Endothelial cell of umbilical vein (primary cell): ENCODE measurements around the gene SLC24A3. TPM values are rescaled to one million over a fixed set of nuclear protein-coding genes. Genes with fewer than 3 reads are reported as not detected.

Experiments
- BruUV-seq: library from RNA; stranded (reverse); fragments of 400-500 nt; replicated peaks from 2 replicates; lab custom pipeline; 2021; lab: Mats Ljungman, UMichigan
- CTCF ChIA-PET: fragments of 300-600, 350-600 bp; sonication (Branson Sonifier 250); formaldehyde crosslinking; loops from one replicate; lab custom pipeline; 2021; ENCODE audit warnings: antibody characterized with exemption, inconsistent platforms; lab: Charles Lee
- POLR2A ChIA-PET: fragments of 300-600, 350-600 bp; sonication (Branson Sonifier 250); formaldehyde crosslinking; loops from one replicate; lab custom pipeline; 2021; ENCODE audit warnings: antibody characterized with exemption, inconsistent platforms; lab: Charles Lee
- DNase-seq: peaks from one replicate; pipeline ENCODE4 v3.0.0-alpha.2; 2011; ENCODE audit warnings: low read depth, low spot score
- FAIRE-seq: peaks from 2 replicates; lab custom pipeline; 2011; peaks lifted over from hg19 to GRCh38; lab: Jason Lieb, UNC
- H2AFZ ChIP-seq: 2 replicates; pipeline ENCODE4 v1.6.0; 2012; ENCODE audit warnings: low read depth, low read length, control low read depth, inconsistent platforms
- H3K27ac ChIP-seq: 2 replicates; pipeline ENCODE4 v1.5.1; 2011; ENCODE audit warnings: low read depth, mild to moderate bottlenecking, control low read depth, low read length, moderate library complexity; ENCODE audit not compliant: insufficient read depth
- H3K27me3 ChIP-seq, 2 experiments: 2 replicates each; pipeline versions ENCODE4 v1.6.0 to v1.6.1; 2011; ENCODE audit warnings: low read length in 2 of 2, mixed read lengths in 1 of 2; ENCODE audit not compliant: control insufficient read depth in 2 of 2, insufficient read depth in 2 of 2
- H3K36me3 ChIP-seq, 2 experiments: 2 replicates in 1 of 2; 3 replicates in 1 of 2; pipeline ENCODE4 v1.5.1; 2011; ENCODE audit warnings: low read length in 2 of 2, mild to moderate bottlenecking in 1 of 2, moderate library complexity in 1 of 2; ENCODE audit not compliant: control insufficient read depth in 2 of 2, insufficient read depth in 2 of 2; ENCODE audit errors: extremely low read depth in 1 of 2
- H3K4me1 ChIP-seq: 3 replicates; pipeline ENCODE4 v1.5.1; 2011; ENCODE audit warnings: mild to moderate bottlenecking, low read length; ENCODE audit not compliant: control insufficient read depth, insufficient read depth; ENCODE audit errors: extremely low read depth
- H3K4me2 ChIP-seq: 2 replicates; pipeline ENCODE4 v1.6.1; 2011; ENCODE audit warnings: low read length, control low read depth, mixed read lengths; ENCODE audit not compliant: insufficient read depth
- H3K4me3 ChIP-seq, 3 experiments: fragments of 200-600 bp in 1 of 3; sonication (generic), shearing (Covaris generic) in 1 of 3; replicated peaks in 1 of 3; 2 replicates each; pipeline ENCODE4 v1.5.1; 2011 to 2016; ENCODE audit warnings: control low read depth in 3 of 3, low read length in 3 of 3, mild to moderate bottlenecking in 2 of 3, inconsistent platforms in 1 of 3, low read depth in 1 of 3, moderate library complexity in 1 of 3; ENCODE audit not compliant: insufficient read depth in 1 of 3
- H3K79me2 ChIP-seq: 2 replicates; pipeline ENCODE4 v1.6.0; 2012; ENCODE audit warnings: low read length, inconsistent platforms; ENCODE audit not compliant: control insufficient read depth, insufficient read depth
- H3K9ac ChIP-seq: replicated peaks from 2 replicates; pipeline ENCODE3; 2011; ENCODE audit warnings: low read length, control low read depth; ENCODE audit not compliant: insufficient read depth; ENCODE audit errors: extremely low read depth
- H3K9me1 ChIP-seq: replicated peaks from 3 replicates; pipeline ENCODE4 v1.6.0; 2011; ENCODE audit warnings: mild to moderate bottlenecking, low read length; ENCODE audit not compliant: control insufficient read depth, insufficient read depth; ENCODE audit errors: extremely low read depth
- H3K9me3 ChIP-seq: replicated peaks from 2 replicates; pipeline ENCODE4 v1.5.1; 2012; ENCODE audit warnings: low read length, inconsistent platforms; ENCODE audit not compliant: control insufficient read depth, insufficient read depth
- H4K20me1 ChIP-seq: replicated peaks from 2 replicates; pipeline ENCODE3; 2011; ENCODE audit warnings: mild to moderate bottlenecking, low read length; ENCODE audit not compliant: control insufficient read depth, insufficient read depth; ENCODE audit errors: extremely low read depth
- CTCF ChIP-seq, 2 donors: IDR thresholded peaks; 1 replicate in 1 of 2; 2 replicates in 1 of 2; pipeline ENCODE4 v1.5.1; 2011; ENCODE audit warnings: low read length in 2 of 2, mild to moderate bottlenecking in 2 of 2, moderate library complexity in 2 of 2, control low read depth in 1 of 2, inconsistent platforms in 1 of 2, low read depth in 1 of 2; ENCODE audit not compliant: insufficient read depth in 1 of 2; ENCODE audit errors: extremely low read depth in 1 of 2
- EZH2 ChIP-seq: IDR thresholded peaks from 2 replicates; pipeline ENCODE4 v1.6.1; 2012; ENCODE audit warnings: borderline replicate concordance, low read depth, mild to moderate bottlenecking, moderate library complexity, low read length, inconsistent platforms; ENCODE audit not compliant: severe bottlenecking
- FOS ChIP-seq: IDR thresholded peaks from 2 replicates; pipeline ENCODE4 v1.6.1; 2011; ENCODE audit warnings: mild to moderate bottlenecking, low read length, moderate library complexity, borderline replicate concordance; ENCODE audit not compliant: insufficient read depth
- GATA2 ChIP-seq: IDR thresholded peaks from 2 replicates; pipeline ENCODE4 v1.7.0; 2011; ENCODE audit warnings: low read depth, mild to moderate bottlenecking, moderate library complexity, mixed read lengths, low read length; ENCODE audit not compliant: insufficient read length, insufficient read depth
- JUN ChIP-seq: IDR thresholded peaks from 2 replicates; pipeline ENCODE4 v1.6.1; 2011; ENCODE audit warnings: borderline replicate concordance, low read depth; ENCODE audit not compliant: insufficient read length, insufficient read depth
- MAX ChIP-seq: IDR thresholded peaks from 2 replicates; pipeline ENCODE4 v1.6.1; 2011; ENCODE audit not compliant: insufficient read depth, insufficient read length
- MYC ChIP-seq: IDR thresholded peaks from one replicate; pipeline ENCODE4 v1.6.1; 2011; ENCODE audit warnings: mild to moderate bottlenecking, low read depth, low read length
- POLR2A ChIP-seq: IDR thresholded peaks from 2 replicates; pipeline ENCODE4 v1.6.1; 2012; ENCODE audit warnings: low read depth, mild to moderate bottlenecking, control low read depth, low read length
- POLR2AphosphoS5 ChIP-seq: IDR thresholded peaks from 2 replicates; pipeline ENCODE4 v1.6.1; 2012; ENCODE audit warnings: low read depth, mild to moderate bottlenecking, control low read depth, low read length, moderate library complexity; ENCODE audit not compliant: insufficient read depth
- dilution Hi-C: fragments of 300-500 bp; cut with MboI; formaldehyde crosslinking; loops from one replicate; pipeline ENCODE4 v1.15.0; 2019; ENCODE audit warnings: low sequenced_read_pairs; ENCODE audit not compliant: extremely low pct_ligation_motif_present
- intact Hi-C: fragments of 100-400 bp; cut with micrococcal nuclease; formaldehyde crosslinking; loops from one replicate; pipeline ENCODE4 v1.10.0; 2022
- polyA plus RNA-seq, 4 experiments: library from polyadenylated mRNA; depleted of rRNA in 3 of 4; stranded (reverse) in 3 of 4; unstranded in 1 of 4; fragments of >200 nt; gene quantifications; 2 replicates each; pipeline versions ENCODE4 v1.2.1 to v1.2.3, GENCODE V29; 2011 to 2012; ENCODE audit warnings: missing spikeins in 1 of 4
- total RNA-seq: library from RNA; stranded (reverse); gene quantifications from 2 replicates; pipeline ENCODE4 v1.2.3, GENCODE V29; 2021

SLC24A3 gene
- total and polyA plus RNA-seq, 2 donors (not counting 3 experiments of a cell fraction or from before 2014, with no cell fraction given), result not detected

- Histone ChIP-seq H3K27me3 (no peaks in the 10 kb centered on the region), H3K9me3 (no peaks in the 10 kb centered on the region), H3K27ac (no peak overlapping the region), H3K4me3 (no peak overlapping the region), H4K20me1 (no peaks in the 10 kb centered on the region), H3K79me2 (no peaks in the 10 kb centered on the region), H3K4me1 (no peaks in the 10 kb centered on the region), H3K9me1 (no peaks in the 10 kb centered on the region), H2AFZ (no peak overlapping the region), H3K4me2 (no peak overlapping the region), H3K9ac (no peak overlapping the region), H3K36me3 (no peaks in the 10 kb centered on the region)
- TF ChIP-seq JUN, result no peak
- no peak for TF ChIP-seq CTCF (IDR thresholded peaks at IDR 0.05; ENCODE audit: extremely low read depth in 1 of 2, insufficient read depth in 1 of 2, low read depth in 1 of 2, low read length in 2 of 2)
- no peak for TF ChIP-seq MAX
- TF ChIP-seq EZH2, result no peak
- no peak for TF ChIP-seq FOS
- no peak for TF ChIP-seq GATA2
- no peak for TF ChIP-seq POLR2A
- no peak for TF ChIP-seq POLR2AphosphoS5
- TF ChIP-seq MYC, result no peak
- dilution Hi-C loops, result no loop called here
- no TSS peak for BruUV-seq
- DNase-seq (no peak), FAIRE-seq (no peak)
- POLR2A ChIA-PET, result interaction anchor here (0.7 kb wide), 1 partner anchor 224 kb away, joined by 3 read pairs; no protein-coding TSS in a partner anchor
- CTCF ChIA-PET, result interaction anchor here (1.6 kb wide), 1 partner anchor 14 kb away, joined by 4 read pairs; no protein-coding TSS in a partner anchor
- intact Hi-C loops, result no loop called here
These were observed 19.1 kb upstream of the SLC24A3 start for GRCh38 chr20:19193349-19193748.
